ENCODE data around the gene MAPKAPK5. TPM values are rescaled to one million over a fixed set of nuclear protein-coding genes. Genes with fewer than 3 reads are reported as not detected.

The MAPKAPK5 gene
- total and polyA plus RNA-seq, 2 experiments from 2014 or later = 45.1 to 49.1 TPM

- H3K36me3 ChIP-seq (replicated peaks; ENCODE audit: insufficient read depth, low read depth) = no peaks in the 10 kb centered on the region
- no peak overlapping the region for H2AFZ ChIP-seq
- no peak for TF ChIP-seq EZH2phosphoT487 (IDR thresholded peaks at IDR 0.05; ENCODE audit: low read depth, severe bottlenecking, unreplicated experiment)
- TF ChIP-seq CTCF (IDR thresholded peaks at IDR 0.05; ENCODE audit: poor library complexity) = no peak
- no peak for TF ChIP-seq EZH2 (IDR thresholded peaks at IDR 0.05; ENCODE audit: borderline replicate concordance)
- no peak overlapping the region for H3K27ac ChIP-seq
- no peaks in the 10 kb centered on the region for H3K9me3 ChIP-seq (ENCODE audit: low read depth)
- H3K4me1 ChIP-seq (ENCODE audit: insufficient read depth) = peaks cover 12% of the 10 kb centered on the region
- no peaks in the 10 kb centered on the region for H3K27me3 ChIP-seq
- no peak overlapping the region for H3K4me3 ChIP-seq
- no peak for DNase-seq (ENCODE audit: low spot score)
- WGBS (ENCODE audit: low lambda C conversion rate, missing lambda C conversion rate) = 95% methylated on average over 2 of the region's 2 CpGs
- no peaks in the 10 kb centered on the region for H3K9me2 ChIP-seq (replicated peaks; ENCODE audit: insufficient read depth)
- peaks cover 88% of the 10 kb centered on the region for H3K79me2 ChIP-seq
- H4K20me1 ChIP-seq (ENCODE audit: insufficient read depth, poor library complexity, severe bottlenecking) = peaks cover 5% of the 10 kb centered on the region
- no peak overlapping the region for H3K4me2 ChIP-seq
Measured at GRCh38 chr12:111846016-111846415, 4.0 kb downstream of the MAPKAPK5 start.

GRCh38 chr12:111850526-111850925 is 8.5 kb downstream of the MAPKAPK5 start:
- peaks cover 96% of the 10 kb centered on the region for H3K79me2 ChIP-seq
- H3K4me2 ChIP-seq = no peak overlapping the region
- H3K4me1 ChIP-seq (ENCODE audit: insufficient read depth) = no peaks in the 10 kb centered on the region
- no peak overlapping the region for H2AFZ ChIP-seq
- H3K4me3 ChIP-seq = no peak overlapping the region
- no peaks in the 10 kb centered on the region for H3K27me3 ChIP-seq
- no peak overlapping the region for H3K27ac ChIP-seq
- TF ChIP-seq EZH2phosphoT487 (IDR thresholded peaks at IDR 0.05; ENCODE audit: low read depth, severe bottlenecking, unreplicated experiment) (no peak), EZH2 (IDR thresholded peaks at IDR 0.05; ENCODE audit: borderline replicate concordance) (no peak), CTCF (IDR thresholded peaks at IDR 0.05; ENCODE audit: poor library complexity) (no peak)
- no peaks in the 10 kb centered on the region for H3K36me3 ChIP-seq (replicated peaks; ENCODE audit: insufficient read depth, low read depth)
- 65% methylated on average over 2 of the region's 2 CpGs for WGBS (ENCODE audit: low lambda C conversion rate, missing lambda C conversion rate)
- H3K9me2 ChIP-seq (replicated peaks; ENCODE audit: insufficient read depth) = no peaks in the 10 kb centered on the region
- H3K9me3 ChIP-seq (ENCODE audit: low read depth) = no peaks in the 10 kb centered on the region
- no peak for DNase-seq (ENCODE audit: low spot score)
- peaks cover 8% of the 10 kb centered on the region for H4K20me1 ChIP-seq (ENCODE audit: insufficient read depth, poor library complexity, severe bottlenecking)

GRCh38 chr12:111858186-111858585 is 16.2 kb downstream of the MAPKAPK5 start:
- Histone ChIP-seq H4K20me1 (ENCODE audit: insufficient read depth, poor library complexity, severe bottlenecking) (peaks cover 11% of the 10 kb centered on the region), H3K4me1 (ENCODE audit: insufficient read depth) (no peaks in the 10 kb centered on the region), H3K27me3 (no peaks in the 10 kb centered on the region), H3K36me3 (replicated peaks; ENCODE audit: insufficient read depth, low read depth) (no peaks in the 10 kb centered on the region), H2AFZ (no peak overlapping the region), H3K4me2 (no peak overlapping the region), H3K27ac (no peak overlapping the region), H3K9me3 (ENCODE audit: low read depth) (no peaks in the 10 kb centered on the region), H3K79me2 (peaks cover 100% of the 10 kb centered on the region), H3K4me3 (no peak overlapping the region), H3K9me2 (replicated peaks; ENCODE audit: insufficient read depth) (no peaks in the 10 kb centered on the region)
- WGBS (ENCODE audit: low lambda C conversion rate, missing lambda C conversion rate) = 96% methylated on average over 2 of the region's 2 CpGs
- TF ChIP-seq CTCF (IDR thresholded peaks at IDR 0.05; ENCODE audit: poor library complexity) (no peak), EZH2phosphoT487 (IDR thresholded peaks at IDR 0.05; ENCODE audit: low read depth, severe bottlenecking, unreplicated experiment) (no peak), EZH2 (IDR thresholded peaks at IDR 0.05; ENCODE audit: borderline replicate concordance) (no peak)
- DNase-seq (ENCODE audit: low spot score) = no peak

GRCh38 chr12:111858778-111859177 is 16.8 kb downstream of the MAPKAPK5 start:
- no peaks in the 10 kb centered on the region for H3K27me3 ChIP-seq
- peaks cover 100% of the 10 kb centered on the region for H3K79me2 ChIP-seq
- H3K9me3 ChIP-seq (ENCODE audit: low read depth) = no peaks in the 10 kb centered on the region
- H3K27ac ChIP-seq = no peak overlapping the region
- no peaks in the 10 kb centered on the region for H3K4me1 ChIP-seq (ENCODE audit: insufficient read depth)
- peaks cover 11% of the 10 kb centered on the region for H4K20me1 ChIP-seq (ENCODE audit: insufficient read depth, poor library complexity, severe bottlenecking)
- H3K4me2 ChIP-seq = no peak overlapping the region
- H2AFZ ChIP-seq = no peak overlapping the region
- no peak overlapping the region for H3K4me3 ChIP-seq
- no peaks in the 10 kb centered on the region for H3K9me2 ChIP-seq (replicated peaks; ENCODE audit: insufficient read depth)
- no peak for TF ChIP-seq CTCF (IDR thresholded peaks at IDR 0.05; ENCODE audit: poor library complexity)
- TF ChIP-seq EZH2phosphoT487 (IDR thresholded peaks at IDR 0.05; ENCODE audit: low read depth, severe bottlenecking, unreplicated experiment) = no peak
- no peak for TF ChIP-seq EZH2 (IDR thresholded peaks at IDR 0.05; ENCODE audit: borderline replicate concordance)
- 95% methylated on average over 7 of the region's 7 CpGs for WGBS (ENCODE audit: low lambda C conversion rate, missing lambda C conversion rate)
- DNase-seq (ENCODE audit: low spot score) = no peak
- no peaks in the 10 kb centered on the region for H3K36me3 ChIP-seq (replicated peaks; ENCODE audit: insufficient read depth, low read depth)

All from hepatocyte (in vitro differentiated cells).